HG03045 (cell line): ENCODE measurements around the gene SCYGR3.
A peak's percentile ranks its signal among the peaks of the same experiment; 100 is the strongest.
"Not testable (repeated sequence)": the region's sequence is repeated elsewhere in the genome, so short reads cannot be mapped to it uniquely, and the experiment has no call there.

Source experiments
- ATAC-seq: cut with Tn5 transposase; IDR thresholded peaks from one replicate; pipeline ENCODE4 v1.9.1; 2021; ENCODE audit warnings: mild to moderate bottlenecking, moderate library complexity; ENCODE audit not compliant: unreplicated experiment

The SCYGR3 gene

DNA sequence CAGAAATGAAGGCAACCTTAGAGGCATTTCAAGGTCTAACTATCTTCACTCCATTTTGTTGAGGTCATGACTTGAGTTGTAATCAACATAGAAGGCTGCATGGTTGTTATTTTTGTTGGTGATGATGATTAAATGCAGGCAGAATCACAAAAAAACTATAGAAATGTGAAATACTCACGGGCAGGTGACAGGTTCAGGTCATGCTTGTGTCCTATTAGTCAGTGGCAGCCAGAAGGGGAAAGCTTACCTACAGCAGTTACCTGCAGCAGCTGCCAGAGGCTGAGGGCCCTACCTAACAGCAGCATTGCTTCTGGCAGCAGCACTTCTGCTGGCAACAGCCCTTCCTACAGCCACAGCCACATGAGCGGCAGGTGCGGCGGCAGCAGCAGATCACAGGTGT is 394 bp downstream of the SCYGR3 start:
- no peak for ATAC-seq

DNA sequence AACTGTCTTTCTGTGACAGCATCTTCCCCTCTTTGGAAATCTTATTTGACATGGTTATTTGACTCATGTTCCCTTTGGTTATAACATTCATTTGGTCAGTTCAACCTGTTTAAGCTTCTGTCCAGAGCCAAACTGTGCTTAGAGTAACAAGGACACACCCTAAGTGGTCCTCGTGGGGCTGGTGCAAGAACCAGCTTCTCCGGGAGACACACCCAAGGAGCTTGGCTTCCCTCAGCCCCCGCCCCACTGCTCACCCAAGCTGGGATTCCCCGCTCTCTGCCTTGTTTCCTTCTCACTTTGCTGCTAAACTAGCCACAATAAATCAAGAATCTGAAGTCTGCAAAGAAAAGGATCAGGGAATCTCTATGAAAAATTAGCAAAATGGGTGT is 1.4 kb downstream of the SCYGR3 start:
- ATAC-seq, result no peak

GRCh38 chr2:227612546-227613271 is 1.9 kb downstream of the SCYGR3 start:
- no peak for ATAC-seq

DNA sequence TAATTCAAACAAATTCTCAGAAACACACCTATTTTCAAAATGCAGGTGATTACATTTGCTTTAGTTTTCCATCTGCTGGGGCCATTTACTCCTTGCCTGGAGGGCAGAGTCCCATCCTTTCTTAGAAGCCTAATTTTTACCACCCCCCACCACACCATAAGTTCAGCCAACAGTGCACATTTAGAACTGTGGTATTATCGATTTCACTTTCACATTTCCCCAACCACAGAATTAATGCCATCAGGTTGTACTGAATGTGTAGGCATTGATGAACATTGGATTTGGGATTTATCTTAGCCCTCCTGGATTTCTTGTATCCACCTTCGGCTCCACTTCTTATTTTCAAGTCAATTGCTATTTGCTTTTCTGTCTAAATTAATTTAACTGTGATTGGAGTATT is 4.5 kb downstream of the SCYGR3 start:
- ATAC-seq, result no peak

GRCh38 chr2:227608561-227609338 is 5.9 kb downstream of the SCYGR3 start:
- ATAC-seq, result no peak

- ATAC-seq, result no peak
Measured at GRCh38 chr2:227607941-227608340, 6.7 kb downstream of the SCYGR3 start.

GRCh38 chr2:227606476-227606875 is 8.2 kb downstream of the SCYGR3 start:
- no peak for ATAC-seq

DNA sequence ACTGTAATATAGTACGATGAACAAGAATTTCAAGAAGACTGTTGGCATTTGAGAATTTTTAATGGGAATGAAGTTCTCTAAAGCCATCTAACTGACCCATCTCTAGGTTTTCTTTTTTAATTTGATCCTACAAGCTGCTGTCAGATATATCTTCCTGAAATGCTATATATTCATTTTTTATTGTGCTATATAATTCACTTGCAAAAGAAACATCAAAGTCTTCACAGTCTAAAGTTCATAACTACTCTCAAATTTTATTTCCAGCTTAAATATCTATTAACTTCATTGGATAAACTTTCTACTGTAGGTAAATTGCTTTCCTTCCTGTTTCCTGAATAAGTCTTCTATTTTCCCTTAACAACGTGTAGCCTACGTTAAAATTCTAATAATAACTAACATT is 12.3 kb downstream of the SCYGR3 start:
- ATAC-seq, result no peak

DNA sequence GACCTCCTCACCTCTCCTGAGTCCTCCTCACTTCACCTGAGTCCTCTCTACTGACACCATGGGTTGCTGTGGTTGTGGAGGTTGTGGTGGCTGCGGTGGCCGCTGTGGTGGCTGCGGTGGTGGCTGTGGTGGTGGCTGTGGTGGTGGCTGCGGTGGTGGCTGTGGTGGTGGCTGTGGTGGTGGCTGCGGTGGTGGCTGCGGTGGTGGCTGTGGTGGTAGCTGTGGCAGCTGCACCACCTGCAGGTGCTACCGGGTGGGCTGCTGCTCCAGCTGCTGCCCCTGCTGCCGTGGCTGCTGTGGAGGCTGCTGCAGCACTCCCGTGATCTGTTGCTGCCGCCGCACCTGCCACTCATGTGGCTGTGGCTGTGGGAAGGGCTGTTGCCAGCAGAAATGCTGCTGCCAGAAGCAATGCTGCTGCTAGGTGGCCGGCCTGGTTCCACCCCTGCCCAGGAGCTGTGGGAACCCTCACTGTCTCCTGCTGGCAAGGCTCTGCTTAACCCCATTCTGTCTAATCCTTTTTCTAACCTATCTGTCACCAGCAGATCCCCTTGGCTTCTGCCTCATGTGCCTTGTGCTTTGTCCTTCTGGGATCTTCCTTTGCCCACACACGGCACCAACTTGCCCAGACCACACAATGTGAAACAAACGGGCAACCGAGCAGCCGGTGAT is 15.7 kb downstream of the SCYGR3 start, which contains the start of gene SCYGR2:
Gene SCYGR2 (plus strand): TSS at position 59 of the 669 bp plus-strand sequence. CDS start 0 bp downstream, at position 59.
- ATAC-seq, result not testable (repeated sequence)

GRCh38 chr2:227597998-227598397 is 16.6 kb downstream of the SCYGR3 start:
- no peak for ATAC-seq

DNA sequence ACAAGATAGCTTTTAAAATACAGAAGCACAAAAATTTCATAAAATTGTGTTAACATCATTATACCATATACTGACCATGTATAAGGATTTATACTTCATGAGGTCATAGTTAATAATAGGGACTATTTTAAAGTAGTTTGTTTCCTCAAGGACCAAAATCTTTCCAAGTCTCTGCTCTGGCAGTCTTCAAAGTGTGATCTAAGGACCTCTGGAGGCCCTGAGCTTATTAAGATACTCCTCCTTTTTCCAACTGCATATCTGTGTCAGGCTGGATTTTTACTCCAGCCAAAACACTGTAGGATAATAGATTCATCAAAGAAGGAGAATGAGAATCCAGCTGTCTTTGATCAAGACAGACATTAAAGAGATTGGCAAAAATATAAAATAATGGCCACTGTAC is 17.6 kb downstream of the SCYGR3 start:
- ATAC-seq, result no peak

GRCh38 chr2:227595797-227596196 is 18.8 kb downstream of the SCYGR3 start:
- ATAC-seq, result no peak

- ATAC-seq, result peak; percentile 60
Measured at GRCh38 chr2:227592694-227593387, 21.8 kb downstream of the SCYGR3 start.

GRCh38 chr2:227582369-227582768 is 32.3 kb downstream of the SCYGR3 start:
- ATAC-seq, result no peak

- ATAC-seq, result no peak
Measured at GRCh38 chr2:227579791-227580190, 34.8 kb downstream of the SCYGR3 start.

GRCh38 chr2:227578642-227579041 is 36.0 kb downstream of the SCYGR3 start:
- no peak for ATAC-seq

- no peak for ATAC-seq
Measured at GRCh38 chr2:227577555-227577954, 37.1 kb downstream of the SCYGR3 start.

GRCh38 chr2:227576812-227577211 is 37.8 kb downstream of the SCYGR3 start:
- no peak for ATAC-seq

GRCh38 chr2:227576110-227576509 is 38.5 kb downstream of the SCYGR3 start:
- ATAC-seq, result no peak

DNA sequence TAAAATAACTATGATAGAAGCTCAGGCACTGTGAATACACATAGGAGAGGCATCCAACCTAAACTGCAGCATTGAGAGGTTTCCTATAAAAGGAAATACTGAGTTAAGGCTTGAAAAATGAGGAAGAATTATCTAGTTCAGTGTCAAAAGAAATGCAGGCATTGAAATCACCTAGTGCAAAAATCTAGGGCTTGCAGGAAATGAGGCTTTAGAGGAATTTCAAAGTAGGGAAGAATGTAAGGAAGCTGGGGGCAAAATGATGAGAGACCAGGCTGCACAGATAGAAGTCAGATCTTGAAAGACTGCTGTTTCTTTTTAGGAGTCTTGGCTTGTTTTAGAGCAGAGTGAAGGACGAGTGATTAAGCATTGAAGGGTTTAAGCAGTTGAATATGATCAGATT is 44.0 kb downstream of the SCYGR3 start:
- ATAC-seq, result no peak

GRCh38 chr2:227568852-227569169 is 45.8 kb downstream of the SCYGR3 start:
- no peak for ATAC-seq
